ENCODE results near the gene ZC3H18.

Gene ZC3H18

DNA sequence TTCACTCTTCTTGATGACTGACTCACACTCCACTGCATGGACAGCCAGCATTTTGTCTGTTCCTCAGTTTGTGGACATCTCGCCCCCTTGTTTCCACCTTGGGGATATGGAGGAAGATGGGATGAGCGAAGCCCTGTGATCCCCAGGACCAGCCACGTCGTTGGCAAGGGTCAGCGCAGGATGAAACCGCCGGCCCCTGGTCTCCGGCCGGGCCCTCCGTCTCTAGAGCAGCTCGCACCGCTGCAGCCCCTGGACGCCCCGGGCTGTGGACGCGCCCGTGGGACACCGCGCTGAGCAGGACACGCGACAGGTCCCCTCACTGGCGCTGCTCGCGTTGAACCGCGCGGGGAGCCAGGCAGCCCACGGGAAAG, 604 bp upstream of the ZC3H18 start:
- CTCF ChIA-PET: interaction anchor here (1.3 to 2.1 kb wide), 4 partner anchors 8 to 168 kb away, joined by 3 to 20 read pairs (median 7); no protein-coding TSS in a partner anchor
- no peak for DNase-seq (ENCODE audit: low read depth, low spot score)
- TF ChIP-seq, protein P1, sequence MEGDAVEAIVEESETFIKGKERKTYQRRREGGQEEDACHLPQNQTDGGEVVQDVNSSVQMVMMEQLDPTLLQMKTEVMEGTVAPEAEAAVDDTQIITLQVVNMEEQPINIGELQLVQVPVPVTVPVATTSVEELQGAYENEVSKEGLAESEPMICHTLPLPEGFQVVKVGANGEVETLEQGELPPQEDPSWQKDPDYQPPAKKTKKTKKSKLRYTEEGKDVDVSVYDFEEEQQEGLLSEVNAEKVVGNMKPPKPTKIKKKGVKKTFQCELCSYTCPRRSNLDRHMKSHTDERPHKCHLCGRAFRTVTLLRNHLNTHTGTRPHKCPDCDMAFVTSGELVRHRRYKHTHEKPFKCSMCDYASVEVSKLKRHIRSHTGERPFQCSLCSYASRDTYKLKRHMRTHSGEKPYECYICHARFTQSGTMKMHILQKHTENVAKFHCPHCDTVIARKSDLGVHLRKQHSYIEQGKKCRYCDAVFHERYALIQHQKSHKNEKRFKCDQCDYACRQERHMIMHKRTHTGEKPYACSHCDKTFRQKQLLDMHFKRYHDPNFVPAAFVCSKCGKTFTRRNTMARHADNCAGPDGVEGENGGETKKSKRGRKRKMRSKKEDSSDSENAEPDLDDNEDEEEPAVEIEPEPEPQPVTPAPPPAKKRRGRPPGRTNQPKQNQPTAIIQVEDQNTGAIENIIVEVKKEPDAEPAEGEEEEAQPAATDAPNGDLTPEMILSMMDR (IDR thresholded peaks at IDR 0.05; ENCODE audit: insufficient read depth, low read length, missing control alignments): no peak

DNA sequence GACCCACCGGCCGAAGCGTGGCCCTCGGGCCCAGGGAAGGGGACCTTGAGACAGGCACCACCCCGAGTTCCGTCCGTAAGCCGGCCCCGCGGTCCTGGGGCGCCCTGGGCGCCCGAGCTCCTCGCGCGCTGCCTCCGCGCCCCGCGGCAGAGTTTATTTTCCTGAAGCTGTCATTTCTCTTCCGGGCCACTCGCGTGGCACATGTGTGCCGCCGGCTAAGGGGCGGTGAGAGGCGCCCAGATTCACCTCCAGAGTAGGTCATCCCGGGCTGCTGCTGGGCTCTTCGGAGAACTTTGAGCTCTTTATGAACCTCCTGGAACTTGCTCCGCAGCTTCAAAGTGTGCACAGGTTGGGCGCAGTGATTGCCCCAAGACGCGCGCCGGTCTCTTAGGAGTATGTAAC, 489 bp downstream of the ZC3H18 start:
- DNase-seq (ENCODE audit: low read depth, low spot score): no peak
- CTCF ChIA-PET: interaction anchor here (0.8 to 2.1 kb wide), 6 partner anchors 9 to 214 kb away, joined by 3 to 20 read pairs (median 3); partner anchors contain the start of gene PIEZO1
- peak overlapping the region; percentile 89 for H3K4me3 ChIP-seq (ENCODE audit: low read depth, low read length)
- POLR2A ChIA-PET: interaction anchor here (0.7 kb wide), 1 partner anchor 202 kb away, joined by 4 read pairs; no protein-coding TSS in a partner anchor
- TF ChIP-seq, protein P1 (IDR thresholded peaks at IDR 0.05; ENCODE audit: insufficient read depth, low read length, missing control alignments): no peak

More for the DNA sequence above, 604 bp upstream of the ZC3H18 start:
- H3K4me3 ChIP-seq (ENCODE audit: low read depth, low read length): peak overlapping the region; percentile 72
- POLR2A ChIA-PET: interaction anchor here (0.6 to 0.7 kb wide), 2 partner anchors 66 to 203 kb away, joined by 4 read pairs; no protein-coding TSS in a partner anchor

DNA sequence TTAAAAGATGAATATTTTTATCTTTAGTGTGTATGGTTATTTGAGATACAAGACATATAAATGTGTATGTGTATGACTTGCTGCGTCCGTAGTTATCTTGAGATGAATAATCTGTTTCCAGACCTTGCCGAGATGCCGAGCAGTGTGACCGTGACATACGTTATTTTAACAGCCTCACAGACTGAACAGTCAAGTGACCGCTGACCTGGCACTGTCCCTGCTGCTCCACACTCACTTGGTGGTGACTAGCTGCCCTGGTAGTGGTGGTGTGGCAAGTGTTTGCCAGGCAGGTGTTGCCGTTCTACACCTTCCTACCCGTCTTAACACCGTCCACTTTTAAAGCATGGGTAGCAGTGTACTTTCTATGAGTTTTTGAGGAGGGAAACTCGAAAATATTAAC, 5.0 kb downstream of the ZC3H18 start:
- TF ChIP-seq, protein P1 (IDR thresholded peaks at IDR 0.05; ENCODE audit: insufficient read depth, low read length, missing control alignments): no peak
- CTCF ChIA-PET: no interaction called here
- DNase-seq (ENCODE audit: low read depth, low spot score): no peak
- no peak overlapping the region for H3K4me3 ChIP-seq (ENCODE audit: low read depth, low read length)
- POLR2A ChIA-PET: no interaction called here

DNA sequence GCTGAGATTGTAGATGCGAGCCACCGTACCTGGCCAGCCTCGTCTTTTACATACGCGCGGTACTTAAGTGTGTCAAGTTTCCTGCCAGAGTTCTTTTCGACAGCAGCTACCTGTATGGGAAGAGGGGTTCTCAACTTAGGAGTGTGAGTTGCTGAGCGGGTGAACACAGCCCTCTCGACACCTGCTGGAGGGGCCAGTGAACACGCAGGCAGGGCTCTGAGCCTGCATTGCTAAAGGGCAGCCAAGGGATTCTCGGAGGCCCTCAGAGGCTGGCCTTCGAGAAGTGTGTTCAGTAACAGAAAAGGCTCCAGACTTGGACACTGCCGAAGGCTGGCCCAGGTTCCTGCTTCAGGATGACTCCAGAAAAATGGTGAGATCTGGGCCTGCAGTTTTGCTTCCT, 6.1 kb downstream of the ZC3H18 start:
- TF ChIP-seq, protein P1 (IDR thresholded peaks at IDR 0.05; ENCODE audit: insufficient read depth, low read length, missing control alignments): no peak
- ChIA-PET CTCF (no interaction called here), POLR2A (no interaction called here)
- DNase-seq (ENCODE audit: low read depth, low spot score): no peak
- no peak overlapping the region for H3K4me3 ChIP-seq (ENCODE audit: low read depth, low read length)

- ChIA-PET CTCF (interaction anchor here (1.5 kb wide), 1 partner anchor 13 kb away, joined by 4 read pairs; no protein-coding TSS in a partner anchor), POLR2A (no interaction called here)
- no peak for DNase-seq (ENCODE audit: low read depth, low spot score)
- H3K4me3 ChIP-seq (ENCODE audit: low read depth, low read length): no peak overlapping the region
- TF ChIP-seq, protein P1 (IDR thresholded peaks at IDR 0.05; ENCODE audit: insufficient read depth, low read length, missing control alignments): no peak
Observed at GRCh38 chr16:88577166-88577565, 7.0 kb downstream of the ZC3H18 start.

DNA sequence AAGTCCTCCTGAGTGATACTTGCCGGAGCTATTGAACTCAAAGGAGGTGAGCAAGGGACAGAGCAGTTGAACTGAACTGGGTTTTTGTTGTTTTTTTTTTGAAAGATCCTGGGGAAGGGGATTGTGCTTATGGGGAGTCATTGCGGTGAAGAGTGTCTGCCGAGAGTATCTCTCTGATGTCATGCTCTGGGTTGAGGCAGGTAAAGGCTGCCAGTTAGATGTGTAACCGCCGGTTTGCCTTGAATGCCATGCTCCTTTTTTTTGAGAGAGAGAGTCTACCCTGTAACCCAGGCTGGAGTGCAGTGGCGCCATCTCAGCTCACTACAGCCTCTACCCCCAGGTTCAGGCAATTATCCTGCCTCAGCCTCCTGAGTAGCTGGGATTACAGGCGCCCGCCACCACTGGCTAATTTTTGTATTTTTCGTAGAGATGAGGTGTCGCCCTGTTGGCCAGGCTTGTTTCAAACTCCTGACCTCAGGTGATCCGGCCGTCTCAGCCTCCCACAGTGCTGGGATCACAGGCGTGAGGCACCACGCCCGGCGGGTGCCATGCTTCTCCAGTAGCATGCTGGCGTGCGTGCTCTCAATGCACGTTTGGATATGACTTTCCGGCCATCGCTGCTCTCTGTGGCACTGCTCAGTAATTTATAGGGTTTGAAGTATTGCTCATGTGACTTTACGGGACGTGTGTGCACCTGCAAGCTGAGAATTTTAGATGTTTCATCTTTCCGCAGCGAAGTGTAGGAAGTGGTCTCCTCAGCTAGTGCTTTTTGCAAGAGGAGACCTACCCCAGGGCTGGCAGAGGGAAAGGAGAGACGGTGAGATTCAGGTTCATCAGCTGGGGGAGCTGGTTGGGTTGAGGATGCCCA, 8.5 kb downstream of the ZC3H18 start:
- DNase-seq (ENCODE audit: low read depth, low spot score): no peak
- no peak overlapping the region for H3K4me3 ChIP-seq (ENCODE audit: low read depth, low read length)
- ChIA-PET POLR2A (no interaction called here), CTCF (no interaction called here)
- TF ChIP-seq, protein P1 (IDR thresholded peaks at IDR 0.05; ENCODE audit: insufficient read depth, low read length, missing control alignments): no peak

Measured in AG04449 (cell line).